Prostate gland (tissue), 2 donors: ENCODE measurements around the gene CFAP46.

Experiments
- CTCF ChIP-seq, 4 experiments: fragments of 200-600 bp in 2 of 4; fragments of 450-650 bp in 2 of 4; sonication (generic) in 2 of 4; IDR thresholded peaks; 1 replicate in 3 of 4; 2 replicates in 1 of 4; pipeline ENCODE4 v1.5.1; 2016 to 2019; ENCODE audit warnings: antibody characterized with exemption in 4 of 4, mild to moderate bottlenecking in 2 of 4, moderate library complexity in 2 of 4
- POLR2A ChIP-seq: fragments of 450-650 bp; IDR thresholded peaks from one replicate; pipeline ENCODE4 v1.6.1; 2016; ENCODE audit warnings: antibody characterized with exemption, mild to moderate bottlenecking
- POLR2AphosphoS5 ChIP-seq: sonication (generic); formaldehyde crosslinking; IDR thresholded peaks from one replicate; pipeline ENCODE4 v1.6.1; 2017; ENCODE audit warnings: antibody characterized with exemption

GRCh38 chr10:132765435-132765834 is 176.9 kb downstream of the CFAP46 start:
- TF ChIP-seq CTCF (IDR thresholded peaks at IDR 0.05) (no peak), POLR2AphosphoS5 (no peak), POLR2A (no peak)
